ENCODE measurements around the gene SGMS2.

- TF ChIP-seq POLR2AphosphoS5 (IDR thresholded peaks at IDR 0.05): no peak
- TF ChIP-seq CTCF (IDR thresholded peaks at IDR 0.05): no peak
- TF ChIP-seq POLR2A (IDR thresholded peaks at IDR 0.05): no peak
These were observed 42.0 kb downstream of the SGMS2 start for GRCh38 chr4:107866726-107867125.

All from breast epithelium (tissue), 3 donors.